Smooth muscle cell (in vitro differentiated cells): ENCODE data around the gene DRC3. TPM values are rescaled to one million over a fixed set of nuclear protein-coding genes. Genes with fewer than 3 reads are reported as not detected.

Experiments
- DNase-seq: peaks from one replicate; lab custom pipeline; 2025; ENCODE audit not compliant: unreplicated experiment; lab: John Stamatoyannopoulos, UW
- H2AFZ ChIP-seq: fragments of 200-600 bp; sonication (generic); 2 replicates; pipeline ENCODE4 v1.6.0; 2016; ENCODE audit warnings: antibody characterized with exemption, low read depth, mild to moderate bottlenecking
- H3F3A ChIP-seq: fragments of 200-600 bp; sonication (generic); 2 replicates; pipeline ENCODE4 v1.6.0; 2017; ENCODE audit warnings: antibody characterized with exemption, low read depth
- H3K27ac ChIP-seq: fragments of 200-600 bp; sonication (generic); 2 replicates; pipeline ENCODE4 v1.5.1; 2016; ENCODE audit warnings: low read depth, mild to moderate bottlenecking
- H3K27me3 ChIP-seq: fragments of 200-600 bp; sonication (generic); 2 replicates; pipeline ENCODE4 v1.6.1; 2016; ENCODE audit warnings: low read depth, mild to moderate bottlenecking
- H3K36me3 ChIP-seq: fragments of 200-600 bp; sonication (generic); 2 replicates; pipeline ENCODE4 v1.5.1; 2016; ENCODE audit warnings: low read depth
- H3K4me1 ChIP-seq: fragments of 200-600 bp; sonication (generic); 2 replicates; pipeline ENCODE4 v1.5.1; 2016; ENCODE audit warnings: low read depth
- H3K4me2 ChIP-seq: fragments of 200-600 bp; sonication (generic); 2 replicates; pipeline ENCODE4 v1.6.0; 2016; ENCODE audit warnings: mild to moderate bottlenecking
- H3K4me3 ChIP-seq: fragments of 200-600 bp; sonication (generic); 2 replicates; pipeline ENCODE4 v1.5.1; 2016; ENCODE audit warnings: mild to moderate bottlenecking
- H3K79me2 ChIP-seq: fragments of 200-600 bp; sonication (generic); 2 replicates; pipeline ENCODE4 v1.6.0; 2016; ENCODE audit warnings: low read depth, mild to moderate bottlenecking
- H3K9ac ChIP-seq: fragments of 200-600 bp; sonication (generic); 2 replicates; pipeline ENCODE4 v1.6.0; 2016; ENCODE audit warnings: low read depth
- H3K9me3 ChIP-seq: fragments of 200-600 bp; sonication (generic); replicated peaks from 2 replicates; pipeline ENCODE4 v1.5.1; 2016; ENCODE audit warnings: low read depth
- H4K20me1 ChIP-seq: fragments of 200-600 bp; sonication (generic); 2 replicates; pipeline ENCODE4 v1.6.0; 2016; ENCODE audit warnings: low read depth
- CTCF ChIP-seq: fragments of 200-600 bp; sonication (generic); IDR thresholded peaks from 2 replicates; pipeline ENCODE4 v1.5.1; 2017; ENCODE audit warnings: borderline replicate concordance, mild to moderate bottlenecking, antibody characterized with exemption; ENCODE audit not compliant: insufficient read depth, poor library complexity, severe bottlenecking
- WGBS: methylation state at CpG from one replicate; pipeline ENCODE4 v1.1.7; 2016; ENCODE audit warnings: low lambda C conversion rate; 5-methylcytosine and 5-hydroxymethylcytosine counted together
- polyA plus RNA-seq: library from polyadenylated mRNA; unstranded; fragments of >200 nt; fragmentation: Nextera tagmentation; extraction: Ambion mirVana; gene quantifications from 2 replicates; pipeline ENCODE4 v1.2.1, GENCODE V29; 2016
- total RNA-seq: library from RNA; depleted of rRNA; stranded (reverse); fragments of >200 nt; gene quantifications from 2 replicates; pipeline ENCODE4 v1.2.3, GENCODE V29; 2014

DRC3 gene
- total and polyA plus RNA-seq, 2 experiments from 2014 or later: 0.72 to 0.83 TPM

- H3K79me2 ChIP-seq: peaks cover 55% of the 10 kb centered on the region
- H3F3A ChIP-seq: no peaks in the 10 kb centered on the region
- H2AFZ ChIP-seq: peak overlapping the region; percentile 92
- H3K4me3 ChIP-seq: peak overlapping the region; percentile 84
- DNase-seq: no peak
- H3K9me3 ChIP-seq: no peaks in the 10 kb centered on the region
- peak overlapping the region; percentile 30 for H3K27ac ChIP-seq
- H3K4me1 ChIP-seq: peaks cover 14% of the 10 kb centered on the region
- 14% methylated on average over 13 of the region's 13 CpGs for WGBS
- TF ChIP-seq CTCF: no peak
- H3K36me3 ChIP-seq: no peaks in the 10 kb centered on the region
- H4K20me1 ChIP-seq: peaks cover 15% of the 10 kb centered on the region
- peak overlapping the region; percentile 95 for H3K4me2 ChIP-seq
- H3K27me3 ChIP-seq: no peaks in the 10 kb centered on the region
- peak overlapping the region; percentile 79 for H3K9ac ChIP-seq
Observed at GRCh38 chr17:18038149-18038850, 65.6 kb downstream of the DRC3 start.

- peaks cover 58% of the 10 kb centered on the region for H3K79me2 ChIP-seq
- no peaks in the 10 kb centered on the region for H3K27me3 ChIP-seq
Observed at GRCh38 chr17:18038861-18039534, 66.3 kb downstream of the DRC3 start, which contains the start of the genes ATPAF2 and GID4. ATPAF2 (minus strand) TSS chr17:18039168; CDS start chr17:18039013, 155 bp downstream. GID4 (plus strand) TSS chr17:18039408; CDS start chr17:18039465, 57 bp downstream.

GRCh38 chr17:18039535-18040260, 67.0 kb downstream of the DRC3 start:
- Histone ChIP-seq H3F3A (no peaks in the 10 kb centered on the region), H3K79me2 (peaks cover 60% of the 10 kb centered on the region), H3K4me3 (peak overlapping the region; percentile 84), H3K9me3 (no peaks in the 10 kb centered on the region), H4K20me1 (peaks cover 22% of the 10 kb centered on the region), H3K4me2 (peak overlapping the region; percentile 95), H3K27me3 (no peaks in the 10 kb centered on the region), H2AFZ (peak overlapping the region; percentile 97), H3K9ac (peak overlapping the region; percentile 81), H3K27ac (no peak overlapping the region), H3K4me1 (peaks cover 14% of the 10 kb centered on the region), H3K36me3 (no peaks in the 10 kb centered on the region)
- peak; percentile 42 for DNase-seq
- no peak for TF ChIP-seq CTCF
- 1% methylated on average over 50 of the region's 81 CpGs for WGBS

More at GRCh38 chr17:18038861-18039534, 66.3 kb downstream of the DRC3 start, which contains the start of the genes ATPAF2 and GID4:
- H2AFZ ChIP-seq: peak within 1 kb of the TSS; percentile 97
- peak within 1 kb of the TSS; percentile 81 for H3K9ac ChIP-seq
- no peaks in the 10 kb centered on the region for H3F3A ChIP-seq
- WGBS: 1% methylated on average over 62 of the region's 67 CpGs
- H4K20me1 ChIP-seq: peaks cover 16% of the 10 kb centered on the region
- H3K27ac ChIP-seq: peak within 1 kb of the TSS; percentile 30
- peak within 1 kb of the TSS; percentile 84 for H3K4me3 ChIP-seq
- DNase-seq: peak; percentile 96
- no peak for TF ChIP-seq CTCF
- H3K9me3 ChIP-seq: no peaks in the 10 kb centered on the region
- H3K4me1 ChIP-seq: peaks cover 14% of the 10 kb centered on the region
- H3K36me3 ChIP-seq: no peaks in the 10 kb centered on the region
- H3K4me2 ChIP-seq: peak within 1 kb of the TSS; percentile 95
